Measurements from ENCODE around the gene FBRS.
A peak's percentile ranks its signal among the peaks of the same experiment; 100 is the strongest.

FBRS gene

GRCh38 chr16:30637944-30638343 is 20.3 kb upstream of the FBRS start:
- TF ChIP-seq RAD21 (IDR thresholded peaks at IDR 0.05; ENCODE audit: low read depth), result peak; percentile 56
- TF ChIP-seq EP300 (IDR thresholded peaks at IDR 0.05; ENCODE audit: borderline replicate concordance), result no peak

GRCh38 chr16:30641378-30641982 is 16.8 kb upstream of the FBRS start:
- no peak for TF ChIP-seq RAD21 (IDR thresholded peaks at IDR 0.05; ENCODE audit: low read depth)
- TF ChIP-seq TCF12 (IDR thresholded peaks at IDR 0.05; ENCODE audit: low read depth), result no peak
- TF ChIP-seq MAX (IDR thresholded peaks at IDR 0.05), result no peak
- no peak for TF ChIP-seq CREB1 (IDR thresholded peaks at IDR 0.05; ENCODE audit: low read depth)
- no peak for TF ChIP-seq TAF1 (IDR thresholded peaks at IDR 0.05; ENCODE audit: low read depth)
- no peak for TF ChIP-seq YY1 (IDR thresholded peaks at IDR 0.05; ENCODE audit: low read depth)

GRCh38 chr16:30644334-30644830 is 13.8 kb upstream of the FBRS start:
- TF ChIP-seq REST (IDR thresholded peaks at IDR 0.05; ENCODE audit: low read depth) (no peak), CREB1 (IDR thresholded peaks at IDR 0.05; ENCODE audit: low read depth) (no peak), NFIC (IDR thresholded peaks at IDR 0.05) (no peak), CEBPB (IDR thresholded peaks at IDR 0.05) (no peak), FOXM1 (IDR thresholded peaks at IDR 0.05; ENCODE audit: borderline replicate concordance, low read depth) (no peak), YY1 (IDR thresholded peaks at IDR 0.05; ENCODE audit: low read depth) (no peak), ZBTB7A (IDR thresholded peaks at IDR 0.05; ENCODE audit: low read depth) (no peak), EP300 (IDR thresholded peaks at IDR 0.05; ENCODE audit: borderline replicate concordance) (no peak), TAF1 (IDR thresholded peaks at IDR 0.05; ENCODE audit: low read depth) (no peak), MAX (IDR thresholded peaks at IDR 0.05) (no peak), EGR1 (IDR thresholded peaks at IDR 0.05) (no peak), TCF12 (IDR thresholded peaks at IDR 0.05; ENCODE audit: low read depth) (no peak), TEAD4 (IDR thresholded peaks at IDR 0.05) (no peak), RAD21 (IDR thresholded peaks at IDR 0.05; ENCODE audit: low read depth) (no peak), USF1 (IDR thresholded peaks at IDR 0.05) (no peak)

GRCh38 chr16:30645727-30646126 is 12.5 kb upstream of the FBRS start:
- TF ChIP-seq RAD21 (IDR thresholded peaks at IDR 0.05; ENCODE audit: low read depth), result no peak
- TF ChIP-seq TEAD4 (IDR thresholded peaks at IDR 0.05), result no peak
- TF ChIP-seq FOXM1 (IDR thresholded peaks at IDR 0.05; ENCODE audit: borderline replicate concordance, low read depth), result no peak
- TF ChIP-seq NFIC (IDR thresholded peaks at IDR 0.05), result no peak
- TF ChIP-seq MAX (IDR thresholded peaks at IDR 0.05), result no peak
- no peak for TF ChIP-seq TCF12 (IDR thresholded peaks at IDR 0.05; ENCODE audit: low read depth)
- TF ChIP-seq CREB1 (IDR thresholded peaks at IDR 0.05; ENCODE audit: low read depth), result no peak
- no peak for TF ChIP-seq EGR1 (IDR thresholded peaks at IDR 0.05)
- no peak for TF ChIP-seq ZBTB7A (IDR thresholded peaks at IDR 0.05; ENCODE audit: low read depth)
- no peak for TF ChIP-seq CEBPB (IDR thresholded peaks at IDR 0.05)
- TF ChIP-seq EP300 (IDR thresholded peaks at IDR 0.05; ENCODE audit: borderline replicate concordance), result no peak
- no peak for TF ChIP-seq TAF1 (IDR thresholded peaks at IDR 0.05; ENCODE audit: low read depth)
- no peak for TF ChIP-seq REST (IDR thresholded peaks at IDR 0.05; ENCODE audit: low read depth)
- TF ChIP-seq USF1 (IDR thresholded peaks at IDR 0.05), result no peak
- no peak for TF ChIP-seq YY1 (IDR thresholded peaks at IDR 0.05; ENCODE audit: low read depth)

- TF ChIP-seq YY1 (IDR thresholded peaks at IDR 0.05; ENCODE audit: low read depth), result no peak
- TF ChIP-seq RAD21 (IDR thresholded peaks at IDR 0.05; ENCODE audit: low read depth), result no peak; the same call in 1 of the 2 replicates
- TF ChIP-seq USF1 (IDR thresholded peaks at IDR 0.05), result no peak
- TF ChIP-seq EP300 (IDR thresholded peaks at IDR 0.05; ENCODE audit: borderline replicate concordance), result no peak
- TF ChIP-seq CREB1 (IDR thresholded peaks at IDR 0.05; ENCODE audit: low read depth), result no peak
- no peak for TF ChIP-seq EGR1 (IDR thresholded peaks at IDR 0.05)
- no peak for TF ChIP-seq TEAD4 (IDR thresholded peaks at IDR 0.05)
- TF ChIP-seq REST (IDR thresholded peaks at IDR 0.05; ENCODE audit: low read depth), result no peak
- TF ChIP-seq ZBTB7A (IDR thresholded peaks at IDR 0.05; ENCODE audit: low read depth), result no peak
- no peak for TF ChIP-seq FOXM1 (IDR thresholded peaks at IDR 0.05; ENCODE audit: borderline replicate concordance, low read depth)
- no peak for TF ChIP-seq NFIC (IDR thresholded peaks at IDR 0.05)
- no peak for TF ChIP-seq MAX (IDR thresholded peaks at IDR 0.05)
- no peak for TF ChIP-seq CEBPB (IDR thresholded peaks at IDR 0.05)
- no peak for TF ChIP-seq TCF12 (IDR thresholded peaks at IDR 0.05; ENCODE audit: low read depth)
- no peak for TF ChIP-seq TAF1 (IDR thresholded peaks at IDR 0.05; ENCODE audit: low read depth)
Observed at GRCh38 chr16:30647274-30647571, 11.0 kb upstream of the FBRS start.

All from Ishikawa (cell line).